Transverse colon (tissue), 4 donors: ENCODE measurements around the gene GARNL3.

ENCODE experiments used
- EP300 ChIP-seq: sonication (generic); formaldehyde crosslinking; IDR thresholded peaks from one replicate; pipeline ENCODE4 v1.6.1; 2017; ENCODE audit warnings: antibody characterized with exemption, low read depth
- POLR2A ChIP-seq: fragments of 450-650 bp; IDR thresholded peaks from one replicate; pipeline ENCODE4 v1.6.1; 2016; ENCODE audit warnings: antibody characterized with exemption, mild to moderate bottlenecking, moderate library complexity
- POLR2AphosphoS5 ChIP-seq, 3 donors: sonication (generic); formaldehyde crosslinking; IDR thresholded peaks; one replicate each; pipeline ENCODE4 v1.6.1; 2016; ENCODE audit warnings: antibody characterized with exemption in 3 of 3
- TF ChIP-seq, protein P1 (sequence below), 5 experiments: fragments of 200-600 bp in 3 of 5; fragments of 450-650 bp in 2 of 5; sonication (generic) in 3 of 5; IDR thresholded peaks; 1 replicate in 2 of 5; 2 replicates in 3 of 5; pipeline ENCODE4 v1.5.1; 2016 to 2017; ENCODE audit warnings: antibody characterized with exemption in 5 of 5, inconsistent platforms in 3 of 5, mild to moderate bottlenecking in 2 of 5, moderate library complexity in 1 of 5

DNA sequence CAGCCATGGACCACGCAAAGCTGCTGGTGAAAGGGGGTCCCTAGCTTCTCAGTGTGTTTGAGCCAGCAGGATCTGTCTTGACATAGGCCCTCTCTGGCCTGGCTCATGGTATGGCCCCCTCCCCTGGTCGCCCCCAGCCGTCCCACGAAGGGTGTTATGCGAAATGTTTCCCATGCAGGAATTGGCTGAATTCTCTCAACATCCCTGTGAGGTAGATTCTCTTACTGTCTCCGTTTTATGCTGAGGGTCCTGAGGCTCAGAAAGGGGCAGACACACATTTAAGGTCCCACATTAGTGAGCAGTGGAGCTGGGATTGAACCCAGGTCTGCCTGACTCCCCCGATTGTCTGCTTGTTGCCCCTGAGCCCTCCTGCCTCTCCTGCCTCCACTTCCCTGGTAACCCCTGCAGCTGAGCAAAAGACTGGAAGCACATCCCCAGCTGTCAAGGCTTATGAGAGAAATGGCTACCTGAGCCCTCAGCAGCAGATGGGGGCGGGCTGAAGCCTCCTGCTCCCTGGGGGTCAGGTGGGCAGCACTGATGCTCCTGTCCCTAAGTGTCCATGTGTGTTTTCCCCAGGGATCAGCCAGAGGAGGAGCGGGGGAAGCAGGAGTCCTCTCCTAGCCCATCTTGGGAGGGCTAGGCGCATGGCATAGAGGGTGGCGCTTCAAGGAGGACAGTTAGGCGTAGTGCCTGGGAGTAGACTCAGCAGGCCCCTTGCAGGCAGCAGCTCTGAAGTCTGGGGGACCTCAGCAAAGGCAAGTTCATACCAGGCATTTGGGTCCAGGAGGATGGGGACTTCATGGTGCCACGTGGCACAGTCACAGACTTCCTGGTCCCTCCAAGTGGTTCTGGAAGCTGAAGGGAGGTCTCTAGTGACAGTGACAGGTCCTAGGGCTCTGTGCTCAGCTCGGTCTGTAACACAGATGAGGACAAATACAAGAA lies 49.0 kb upstream of the GARNL3 start:
- TF ChIP-seq, protein P1, sequence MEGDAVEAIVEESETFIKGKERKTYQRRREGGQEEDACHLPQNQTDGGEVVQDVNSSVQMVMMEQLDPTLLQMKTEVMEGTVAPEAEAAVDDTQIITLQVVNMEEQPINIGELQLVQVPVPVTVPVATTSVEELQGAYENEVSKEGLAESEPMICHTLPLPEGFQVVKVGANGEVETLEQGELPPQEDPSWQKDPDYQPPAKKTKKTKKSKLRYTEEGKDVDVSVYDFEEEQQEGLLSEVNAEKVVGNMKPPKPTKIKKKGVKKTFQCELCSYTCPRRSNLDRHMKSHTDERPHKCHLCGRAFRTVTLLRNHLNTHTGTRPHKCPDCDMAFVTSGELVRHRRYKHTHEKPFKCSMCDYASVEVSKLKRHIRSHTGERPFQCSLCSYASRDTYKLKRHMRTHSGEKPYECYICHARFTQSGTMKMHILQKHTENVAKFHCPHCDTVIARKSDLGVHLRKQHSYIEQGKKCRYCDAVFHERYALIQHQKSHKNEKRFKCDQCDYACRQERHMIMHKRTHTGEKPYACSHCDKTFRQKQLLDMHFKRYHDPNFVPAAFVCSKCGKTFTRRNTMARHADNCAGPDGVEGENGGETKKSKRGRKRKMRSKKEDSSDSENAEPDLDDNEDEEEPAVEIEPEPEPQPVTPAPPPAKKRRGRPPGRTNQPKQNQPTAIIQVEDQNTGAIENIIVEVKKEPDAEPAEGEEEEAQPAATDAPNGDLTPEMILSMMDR (IDR thresholded peaks at IDR 0.05): no peak
- TF ChIP-seq POLR2AphosphoS5 (IDR thresholded peaks at IDR 0.05) (no peak), POLR2A (no peak), EP300 (no peak)
